KBM-7 (cell line): Measurements from ENCODE around the gene TIMP1.

Experiments
- DNase-seq: peaks from one replicate; pipeline ENCODE4 v3.0.0-alpha.2; 2015
- in situ Hi-C: fragments of 300-500 bp; cut with MboI; formaldehyde crosslinking; loops from 2 replicates; pipeline ENCODE4 v1.14.3; 2020; ENCODE audit warnings: low sequenced_read_pairs, low pct_unique_long_range_greater_than_20kb, mixed read lengths

The TIMP1 gene

GRCh38 chrX:47581731-47582647 lies at the start of gene TIMP1:
TSS of gene TIMP1 (plus strand) at chrX:47582436. CDS start at chrX:47583416, 980 bp downstream.
- in situ Hi-C loops, result no loop called here
- peak; percentile 98 for DNase-seq

- DNase-seq, result no peak
- in situ Hi-C loops, result no loop called here
These were observed 42.4 kb upstream of the TIMP1 start for GRCh38 chrX:47539860-47540259.

GRCh38 chrX:47540754-47541538 lies 41.3 kb upstream of the TIMP1 start:
- DNase-seq, result peak; percentile 97
- in situ Hi-C loops, result no loop called here

- in situ Hi-C loops, result no loop called here
These were observed 38.7 kb upstream of the TIMP1 start for GRCh38 chrX:47543496-47543895.

GRCh38 chrX:47556045-47556623 lies 26.1 kb upstream of the TIMP1 start:
- in situ Hi-C loops, result no loop called here
- peak; percentile 88 for DNase-seq

More at GRCh38 chrX:47543496-47543895, 38.7 kb upstream of the TIMP1 start:
- DNase-seq, result no peak

- in situ Hi-C loops, result no loop called here
- no peak for DNase-seq
These were observed 23.8 kb upstream of the TIMP1 start for GRCh38 chrX:47558436-47558835.

- no peak for DNase-seq
- in situ Hi-C loops, result loop anchor here (10.0 kb wide), 1 partner anchor 84 kb away; no protein-coding TSS in a partner anchor
These were observed 21.9 kb upstream of the TIMP1 start for GRCh38 chrX:47560179-47560933.

GRCh38 chrX:47560934-47561658 lies 21.1 kb upstream of the TIMP1 start, which contains the start of gene ARAF:
TSS of gene ARAF (plus strand) at chrX:47561205. CDS start at chrX:47562968, 1,763 bp downstream.
- in situ Hi-C loops, result loop anchor here (10.0 kb wide), 1 partner anchor 84 kb away; no protein-coding TSS in a partner anchor
- peak; percentile 99 for DNase-seq

GRCh38 chrX:47561659-47562151 lies 20.5 kb upstream of the TIMP1 start:
- no peak for DNase-seq
- in situ Hi-C loops, result loop anchor here (10.0 kb wide), 1 partner anchor 83 kb away; no protein-coding TSS in a partner anchor

- DNase-seq, result peak; percentile 93
- in situ Hi-C loops, result loop anchor here (10.0 kb wide), 1 partner anchor 82 kb away; no protein-coding TSS in a partner anchor
These were observed 19.5 kb upstream of the TIMP1 start for GRCh38 chrX:47562615-47563243.

GRCh38 chrX:47563801-47564315 lies 18.4 kb upstream of the TIMP1 start:
- in situ Hi-C loops, result loop anchor here (10.0 kb wide), 1 partner anchor 81 kb away; no protein-coding TSS in a partner anchor
- DNase-seq, result no peak

- in situ Hi-C loops, result loop anchor here (10.0 kb wide), 1 partner anchor 80 kb away; no protein-coding TSS in a partner anchor
- DNase-seq, result no peak
These were observed 17.7 kb upstream of the TIMP1 start for GRCh38 chrX:47564438-47565085.

GRCh38 chrX:47566841-47567240 lies 15.4 kb upstream of the TIMP1 start:
- in situ Hi-C loops, result loop anchor here (10.0 kb wide), 1 partner anchor 78 kb away; no protein-coding TSS in a partner anchor
- no peak for DNase-seq

- in situ Hi-C loops, result loop anchor here (10.0 kb wide), 1 partner anchor 76 kb away; no protein-coding TSS in a partner anchor
- DNase-seq, result peak; percentile 72
These were observed 13.5 kb upstream of the TIMP1 start for GRCh38 chrX:47568656-47569295.

GRCh38 chrX:47570794-47571193 lies 11.4 kb upstream of the TIMP1 start:
- DNase-seq, result no peak
- in situ Hi-C loops, result no loop called here

GRCh38 chrX:47571215-47571614 lies 11.0 kb upstream of the TIMP1 start:
- no peak for DNase-seq
- in situ Hi-C loops, result no loop called here
